ENCODE results near the gene AOPEP.

- TF ChIP-seq CTCF (IDR thresholded peaks at IDR 0.05) (no peak), POLR2A (IDR thresholded peaks at IDR 0.05) (no peak), POLR2AphosphoS5 (IDR thresholded peaks at IDR 0.05) (no peak)
These were observed 375.5 kb downstream of the AOPEP start for GRCh38 chr9:95102001-95102433.

All from upper lobe of left lung (tissue), 4 donors.